ENCODE data around the gene DIPK1B.

The DIPK1B gene

GRCh38 chr9:136686794-136687711, 25.3 kb upstream of the DIPK1B start, which contains the start of gene AGPAT2:
AGPAT2 (minus strand) TSS chr9:136687457; CDS start chr9:136687357, 100 bp downstream.
- H3K36me3 ChIP-seq (ENCODE audit: control insufficient read depth, insufficient read depth, low read length) = no peaks in the 10 kb centered on the region
- DNase-seq = peak; percentile 27 to 49 (median 43)
- peak within 1 kb of the TSS; percentile 74 for H3K4me3 ChIP-seq (ENCODE audit: insufficient read depth, low read depth, low read length, poor library complexity, severe bottlenecking)
- H3K9me3 ChIP-seq (ENCODE audit: control insufficient read depth, low read length) = no peaks in the 10 kb centered on the region
- H3K27me3 ChIP-seq (replicated peaks; ENCODE audit: control insufficient read depth, insufficient read depth, low read length, poor library complexity, severe bottlenecking) = no peaks in the 10 kb centered on the region
- peak within 1 kb of the TSS; percentile 25 for H3K27ac ChIP-seq (ENCODE audit: insufficient read depth, low read length, poor library complexity, severe bottlenecking)
- peaks cover 14% of the 10 kb centered on the region for H3K4me1 ChIP-seq (ENCODE audit: control insufficient read depth, insufficient read depth, low read length, poor library complexity, severe bottlenecking)

- peaks cover 14% of the 10 kb centered on the region for H3K4me1 ChIP-seq (ENCODE audit: control insufficient read depth, insufficient read depth, low read length, poor library complexity, severe bottlenecking)
- no peak overlapping the region for H3K27ac ChIP-seq (ENCODE audit: insufficient read depth, low read length, poor library complexity, severe bottlenecking)
- peak overlapping the region; percentile 74 for H3K4me3 ChIP-seq (ENCODE audit: insufficient read depth, low read depth, low read length, poor library complexity, severe bottlenecking)
- H3K9me3 ChIP-seq (ENCODE audit: control insufficient read depth, low read length) = no peaks in the 10 kb centered on the region
- no peak for DNase-seq
- H3K36me3 ChIP-seq (ENCODE audit: control insufficient read depth, insufficient read depth, low read length) = no peaks in the 10 kb centered on the region
- no peaks in the 10 kb centered on the region for H3K27me3 ChIP-seq (replicated peaks; ENCODE audit: control insufficient read depth, insufficient read depth, low read length, poor library complexity, severe bottlenecking)
Observed at GRCh38 chr9:136687721-136688223, 24.6 kb upstream of the DIPK1B start.

GRCh38 chr9:136688274-136689107, 23.9 kb upstream of the DIPK1B start:
- no peak for DNase-seq
- no peaks in the 10 kb centered on the region for H3K9me3 ChIP-seq (ENCODE audit: control insufficient read depth, low read length)
- no peaks in the 10 kb centered on the region for H3K36me3 ChIP-seq (ENCODE audit: control insufficient read depth, insufficient read depth, low read length)
- H3K4me1 ChIP-seq (ENCODE audit: control insufficient read depth, insufficient read depth, low read length, poor library complexity, severe bottlenecking) = peaks cover 14% of the 10 kb centered on the region
- no peak overlapping the region for H3K27ac ChIP-seq (ENCODE audit: insufficient read depth, low read length, poor library complexity, severe bottlenecking)
- H3K4me3 ChIP-seq (ENCODE audit: insufficient read depth, low read depth, low read length, poor library complexity, severe bottlenecking) = no peak overlapping the region
- no peaks in the 10 kb centered on the region for H3K27me3 ChIP-seq (replicated peaks; ENCODE audit: control insufficient read depth, insufficient read depth, low read length, poor library complexity, severe bottlenecking)

GRCh38 chr9:136689108-136689460, 23.3 kb upstream of the DIPK1B start:
- Histone ChIP-seq H3K36me3 (ENCODE audit: control insufficient read depth, insufficient read depth, low read length) (no peaks in the 10 kb centered on the region), H3K4me3 (ENCODE audit: insufficient read depth, low read depth, low read length, poor library complexity, severe bottlenecking) (no peak overlapping the region), H3K27ac (ENCODE audit: insufficient read depth, low read length, poor library complexity, severe bottlenecking) (no peak overlapping the region), H3K27me3 (replicated peaks; ENCODE audit: control insufficient read depth, insufficient read depth, low read length, poor library complexity, severe bottlenecking) (no peaks in the 10 kb centered on the region), H3K4me1 (ENCODE audit: control insufficient read depth, insufficient read depth, low read length, poor library complexity, severe bottlenecking) (peaks cover 14% of the 10 kb centered on the region), H3K9me3 (ENCODE audit: control insufficient read depth, low read length) (no peaks in the 10 kb centered on the region)
- no peak for DNase-seq

- no peaks in the 10 kb centered on the region for H3K9me3 ChIP-seq (ENCODE audit: control insufficient read depth, low read length)
- H3K27me3 ChIP-seq (replicated peaks; ENCODE audit: control insufficient read depth, insufficient read depth, low read length, poor library complexity, severe bottlenecking) = no peaks in the 10 kb centered on the region
- H3K36me3 ChIP-seq (ENCODE audit: control insufficient read depth, insufficient read depth, low read length) = no peaks in the 10 kb centered on the region
- no peak for DNase-seq
- H3K4me3 ChIP-seq (ENCODE audit: insufficient read depth, low read depth, low read length, poor library complexity, severe bottlenecking) = no peak overlapping the region
- peaks cover 14% of the 10 kb centered on the region for H3K4me1 ChIP-seq (ENCODE audit: control insufficient read depth, insufficient read depth, low read length, poor library complexity, severe bottlenecking)
- H3K27ac ChIP-seq (ENCODE audit: insufficient read depth, low read length, poor library complexity, severe bottlenecking) = no peak overlapping the region
Observed at GRCh38 chr9:136690104-136690805, 22.1 kb upstream of the DIPK1B start.

GRCh38 chr9:136690806-136691261, 21.5 kb upstream of the DIPK1B start:
- Histone ChIP-seq H3K36me3 (ENCODE audit: control insufficient read depth, insufficient read depth, low read length) (no peaks in the 10 kb centered on the region), H3K4me1 (ENCODE audit: control insufficient read depth, insufficient read depth, low read length, poor library complexity, severe bottlenecking) (peaks cover 13% of the 10 kb centered on the region)

GRCh38 chr9:136691316-136692184, 20.8 kb upstream of the DIPK1B start:
- no peaks in the 10 kb centered on the region for H3K27me3 ChIP-seq (replicated peaks; ENCODE audit: control insufficient read depth, insufficient read depth, low read length, poor library complexity, severe bottlenecking)

More at GRCh38 chr9:136690806-136691261, 21.5 kb upstream of the DIPK1B start:
- no peak overlapping the region for H3K4me3 ChIP-seq (ENCODE audit: insufficient read depth, low read depth, low read length, poor library complexity, severe bottlenecking)
- H3K9me3 ChIP-seq (ENCODE audit: control insufficient read depth, low read length) = no peaks in the 10 kb centered on the region
- no peaks in the 10 kb centered on the region for H3K27me3 ChIP-seq (replicated peaks; ENCODE audit: control insufficient read depth, insufficient read depth, low read length, poor library complexity, severe bottlenecking)
- H3K27ac ChIP-seq (ENCODE audit: insufficient read depth, low read length, poor library complexity, severe bottlenecking) = no peak overlapping the region
- DNase-seq = no peak

GRCh38 chr9:136692185-136693134, 19.9 kb upstream of the DIPK1B start:
- Histone ChIP-seq H3K9me3 (ENCODE audit: control insufficient read depth, low read length) (no peaks in the 10 kb centered on the region), H3K36me3 (ENCODE audit: control insufficient read depth, insufficient read depth, low read length) (no peaks in the 10 kb centered on the region), H3K27me3 (replicated peaks; ENCODE audit: control insufficient read depth, insufficient read depth, low read length, poor library complexity, severe bottlenecking) (no peaks in the 10 kb centered on the region), H3K27ac (ENCODE audit: insufficient read depth, low read length, poor library complexity, severe bottlenecking) (no peak overlapping the region), H3K4me3 (ENCODE audit: insufficient read depth, low read depth, low read length, poor library complexity, severe bottlenecking) (no peak overlapping the region), H3K4me1 (ENCODE audit: control insufficient read depth, insufficient read depth, low read length, poor library complexity, severe bottlenecking) (peaks cover 4% of the 10 kb centered on the region)
- no peak for DNase-seq

More at GRCh38 chr9:136691316-136692184, 20.8 kb upstream of the DIPK1B start:
- Histone ChIP-seq H3K4me3 (ENCODE audit: insufficient read depth, low read depth, low read length, poor library complexity, severe bottlenecking) (no peak overlapping the region), H3K36me3 (ENCODE audit: control insufficient read depth, insufficient read depth, low read length) (no peaks in the 10 kb centered on the region), H3K4me1 (ENCODE audit: control insufficient read depth, insufficient read depth, low read length, poor library complexity, severe bottlenecking) (peaks cover 6% of the 10 kb centered on the region), H3K27ac (ENCODE audit: insufficient read depth, low read length, poor library complexity, severe bottlenecking) (no peak overlapping the region), H3K9me3 (ENCODE audit: control insufficient read depth, low read length) (no peaks in the 10 kb centered on the region)
- no peak for DNase-seq
